Measurements from ENCODE around the gene CIDEC.
"Not testable (repeated sequence)": the region's sequence is repeated elsewhere in the genome, so short reads cannot be mapped to it uniquely, and the experiment has no call there.

Gene CIDEC

DNA sequence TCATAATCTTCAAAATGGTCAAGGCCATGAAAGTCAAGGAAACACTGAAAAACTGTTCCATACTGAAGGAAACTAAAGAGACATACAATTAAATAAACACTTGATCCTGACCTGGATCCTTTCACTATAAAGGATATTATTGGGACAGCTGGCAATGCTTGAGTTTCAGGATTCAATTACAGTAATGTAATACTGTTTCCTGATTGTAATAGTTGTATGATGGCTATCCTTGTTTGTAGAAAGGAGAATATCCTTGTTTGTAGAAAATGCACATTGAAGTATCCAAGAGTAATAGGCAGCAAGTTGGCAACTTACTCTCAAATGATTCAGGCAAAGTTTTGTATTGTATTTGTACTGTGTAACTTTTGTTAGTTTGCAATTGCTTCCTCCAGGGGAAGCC is 4.6 kb downstream of the CIDEC start:
- DNase-seq: no peak

DNA sequence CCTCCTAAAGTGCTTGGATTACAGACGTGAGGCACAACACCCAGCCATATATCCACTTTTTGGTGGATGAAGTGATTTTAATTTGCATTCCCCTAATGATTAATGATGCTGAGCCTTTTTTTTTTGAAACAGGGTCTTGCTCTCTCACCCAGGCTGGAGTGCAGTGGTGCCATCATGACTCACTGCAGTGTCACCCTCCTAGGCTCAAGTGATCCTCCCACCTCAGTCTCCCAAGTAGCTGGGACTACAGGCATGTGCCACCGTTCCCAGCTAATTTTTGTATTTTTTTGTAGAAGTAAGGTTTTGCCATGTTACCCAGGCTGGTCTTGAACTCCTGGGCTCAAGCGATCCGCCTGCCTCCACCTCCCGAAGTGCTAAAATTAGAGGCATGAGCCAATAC is 8.0 kb downstream of the CIDEC start:
- DNase-seq: not testable (repeated sequence)

GRCh38 chr3:9870978-9871377 is 9.1 kb downstream of the CIDEC start:
- no peak for DNase-seq

- no peak for DNase-seq
Measured at GRCh38 chr3:9869955-9870354, 10.1 kb downstream of the CIDEC start.

DNA sequence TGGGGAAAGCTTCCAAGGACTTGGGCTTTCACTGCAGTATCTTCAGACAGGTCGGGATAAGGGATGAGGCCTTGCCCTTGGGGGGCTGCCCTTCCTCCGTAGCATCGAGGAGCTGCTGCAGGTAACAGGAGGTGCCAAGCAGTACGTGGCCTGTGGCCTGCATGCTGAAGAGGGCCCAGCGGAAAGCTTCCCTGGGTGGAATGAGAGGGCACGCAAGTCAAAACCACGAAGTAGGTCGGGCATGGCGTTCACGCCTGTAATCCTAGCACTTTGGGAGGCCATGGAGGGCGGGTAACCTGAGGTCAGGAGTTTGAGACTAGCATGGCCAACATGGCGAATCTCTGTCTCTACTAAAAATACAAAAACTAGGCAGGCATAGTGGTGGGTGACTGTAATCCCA is 12.9 kb downstream of the CIDEC start:
- no peak for DNase-seq

- DNase-seq: no peak
Measured at GRCh38 chr3:9866639-9867038, 13.4 kb downstream of the CIDEC start.

DNA sequence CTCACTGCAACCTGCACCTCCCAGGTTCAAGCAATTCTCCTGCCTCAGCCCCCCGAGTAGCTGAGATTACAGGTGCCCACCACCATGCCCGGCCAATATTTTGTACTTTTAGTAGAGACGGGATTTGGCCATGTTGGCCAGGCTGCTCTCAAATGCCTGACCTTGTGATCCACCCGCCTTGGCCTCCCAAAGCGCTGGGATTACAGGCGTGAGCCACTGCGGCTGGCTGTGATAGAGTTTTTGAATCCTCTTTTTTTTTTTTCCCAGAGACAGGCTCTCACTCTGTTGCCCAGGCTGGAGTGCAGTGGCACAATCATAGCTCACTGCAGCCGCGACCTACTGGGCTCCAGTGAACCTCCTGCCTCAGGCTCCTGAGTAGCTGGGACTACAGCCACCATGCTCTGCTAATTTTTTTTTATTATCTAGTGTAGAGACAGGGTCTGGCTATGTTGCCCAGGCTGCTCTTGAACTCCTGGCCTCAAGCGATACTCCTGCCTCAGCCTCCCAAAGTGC is 14.9 kb downstream of the CIDEC start:
- not testable (repeated sequence) for DNase-seq

DNA sequence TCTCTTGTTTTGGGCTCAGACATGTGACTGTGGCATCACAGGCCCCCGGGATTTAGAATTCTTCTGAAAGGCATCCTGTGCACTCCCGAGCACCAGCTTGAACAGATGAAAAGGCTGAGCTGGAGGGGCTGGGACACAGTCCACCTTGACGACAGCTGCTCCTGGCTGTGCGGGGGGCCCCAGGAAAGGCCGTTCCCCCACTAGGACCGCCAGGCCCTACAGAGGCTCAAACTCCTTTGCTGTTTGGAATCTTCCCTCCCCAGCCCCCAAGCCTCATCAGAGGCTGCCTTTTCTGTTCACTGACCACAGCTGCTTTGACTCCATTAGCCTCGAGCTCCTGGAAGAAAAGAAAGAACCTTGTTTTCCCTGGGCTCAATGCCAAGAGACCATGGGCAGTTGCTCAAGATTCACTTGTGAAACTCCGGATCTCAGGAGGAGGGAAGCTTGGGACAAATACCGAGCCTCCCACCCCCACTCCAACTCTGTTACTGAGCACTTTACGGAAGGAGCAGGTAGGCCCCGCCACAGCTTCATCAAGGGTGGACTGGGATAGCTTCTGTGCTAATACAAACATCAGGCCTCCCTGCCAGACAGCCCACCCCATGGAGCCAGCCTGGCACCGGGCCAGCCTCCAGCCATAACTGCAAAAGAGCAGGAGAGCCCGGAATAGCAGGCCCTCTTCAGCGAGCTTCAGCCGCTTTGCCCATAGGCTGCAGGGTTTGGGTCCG is 15.7 kb downstream of the CIDEC start:
- DNase-seq: no peak

DNA sequence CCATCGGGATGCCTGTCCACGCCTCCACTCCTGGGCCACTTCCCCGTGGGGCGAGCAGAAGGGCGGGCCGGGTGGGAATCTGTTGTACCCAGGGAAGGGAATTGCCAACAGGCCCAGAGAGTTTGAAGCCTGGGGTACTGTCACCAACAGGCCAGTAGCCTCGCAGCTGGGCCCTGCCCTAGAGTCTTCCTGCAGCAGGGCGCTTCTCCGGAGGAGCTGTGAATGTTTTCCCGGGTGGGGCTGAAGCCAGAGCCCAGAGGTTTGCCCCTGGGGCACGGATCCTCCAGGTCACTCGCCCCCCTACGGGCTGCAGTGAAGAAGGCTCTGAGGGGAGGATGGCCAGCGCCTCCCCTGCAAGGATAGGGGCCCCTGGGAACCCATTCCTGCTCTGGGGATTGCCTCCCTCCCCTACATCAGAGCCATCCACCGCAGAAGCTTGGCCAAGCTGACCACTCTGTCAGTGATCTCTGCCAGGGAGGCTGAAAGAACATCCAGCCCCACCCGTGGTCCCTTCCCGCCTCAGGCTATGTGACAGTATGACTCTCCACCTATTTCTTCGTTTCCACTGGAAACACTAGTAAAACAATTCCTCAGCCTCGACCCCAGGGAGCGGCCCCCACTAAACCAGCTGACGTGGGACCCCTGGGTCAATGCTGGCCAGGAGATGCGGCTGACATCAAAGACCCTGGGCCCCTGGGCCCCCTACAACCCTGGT is 16.8 kb downstream of the CIDEC start:
- no peak for DNase-seq

DNA sequence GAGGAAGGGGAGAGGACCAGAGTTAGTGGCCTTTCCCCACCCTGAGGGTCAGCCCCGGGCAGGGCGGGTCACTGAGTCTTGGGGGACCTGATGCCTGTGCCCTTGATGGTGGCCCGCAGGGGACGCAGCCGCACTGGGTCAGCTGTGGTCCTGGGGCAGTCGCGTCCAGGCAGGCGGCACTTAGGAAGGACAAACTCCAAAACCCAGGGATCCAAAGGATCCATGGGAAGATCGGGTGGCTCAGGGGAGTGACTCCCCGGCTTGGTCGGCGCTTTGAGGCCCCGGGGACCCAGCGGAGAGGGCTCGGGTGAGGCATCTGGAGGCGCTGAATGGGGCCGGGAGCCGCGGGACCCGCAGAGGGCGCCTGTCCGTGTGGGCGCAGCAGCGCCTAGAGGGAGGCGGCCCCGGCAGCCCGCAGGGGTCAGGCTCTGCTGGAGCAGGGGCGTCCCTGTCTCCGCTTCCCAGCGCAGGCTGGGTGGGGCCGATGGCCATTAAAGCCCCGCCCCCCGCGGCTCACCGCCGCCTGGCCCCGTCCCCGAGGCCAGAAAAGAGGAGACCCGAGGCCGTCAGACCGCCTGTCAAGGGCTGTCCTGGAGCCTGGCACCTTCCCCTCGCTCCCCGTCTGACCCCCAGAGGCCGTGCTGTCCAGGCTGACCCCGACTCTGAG is 17.5 kb downstream of the CIDEC start:
- no peak for DNase-seq

DNA sequence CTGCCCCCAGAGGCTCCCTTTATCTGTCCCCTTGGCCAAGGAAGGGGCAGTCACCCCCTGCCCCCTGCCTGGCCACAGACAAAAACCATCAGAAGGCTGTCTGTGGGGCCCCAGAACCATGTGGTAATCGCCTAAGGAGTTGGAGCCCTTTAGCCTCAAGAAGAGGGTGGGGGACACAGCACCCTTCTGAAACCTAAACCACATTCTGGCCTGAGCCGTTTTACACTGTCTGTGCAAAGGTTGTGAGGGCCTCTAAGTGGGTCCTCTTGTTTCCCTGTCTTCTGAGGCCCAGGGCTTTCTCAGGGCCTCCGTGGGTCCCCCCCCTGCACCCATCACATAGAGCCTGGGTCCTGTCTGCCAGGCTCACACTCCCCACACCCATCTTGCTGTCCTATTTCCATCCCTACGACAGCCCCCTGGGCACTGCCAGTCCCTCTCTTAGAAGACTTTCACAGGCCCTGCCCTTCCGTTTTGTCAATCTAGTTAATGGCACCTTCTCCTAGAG is 18.4 kb downstream of the CIDEC start:
- DNase-seq: no peak

DNA sequence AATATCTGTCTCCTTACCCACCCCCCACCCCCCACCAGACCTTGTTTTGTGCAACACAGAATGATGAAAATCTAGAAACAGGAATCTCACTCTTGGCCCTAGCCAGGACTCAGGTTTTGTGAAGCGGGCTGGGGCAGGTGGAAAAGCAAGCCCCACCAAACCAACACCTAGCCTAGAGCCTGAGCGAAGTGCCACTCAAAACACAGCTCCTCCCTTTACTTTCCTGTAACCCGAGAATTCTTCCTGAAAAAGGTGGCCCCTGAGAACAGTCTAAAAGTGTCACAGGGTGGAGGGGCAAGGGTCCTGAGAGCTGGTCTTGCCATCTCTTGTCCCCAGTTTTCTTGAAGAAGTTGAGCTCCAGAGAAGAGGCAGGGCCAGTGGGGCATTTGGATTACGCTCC is 18.9 kb downstream of the CIDEC start:
- no peak for DNase-seq

GRCh38 chr3:9859530-9860025 is 20.5 kb downstream of the CIDEC start:
- no peak for DNase-seq

DNA sequence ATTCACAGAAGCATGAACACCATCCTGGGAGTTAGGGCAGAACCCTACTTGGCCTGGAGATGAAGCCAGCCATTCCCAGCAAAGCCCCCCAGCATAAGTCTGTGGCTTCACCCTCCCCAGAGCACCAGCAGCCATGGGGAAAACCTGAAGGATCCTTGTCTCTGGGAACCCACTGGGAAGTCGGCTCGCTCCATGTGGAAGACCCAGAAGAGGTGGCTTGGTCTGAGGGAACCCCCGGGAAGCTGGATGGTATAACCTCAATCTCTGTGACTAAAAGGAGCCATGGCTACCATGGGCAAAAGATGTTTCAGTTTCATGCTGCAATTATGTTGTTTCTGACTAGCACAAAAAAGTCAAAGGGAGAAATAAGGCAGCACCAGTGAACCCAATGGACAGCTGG is 24.5 kb downstream of the CIDEC start:
- no peak for DNase-seq

DNA sequence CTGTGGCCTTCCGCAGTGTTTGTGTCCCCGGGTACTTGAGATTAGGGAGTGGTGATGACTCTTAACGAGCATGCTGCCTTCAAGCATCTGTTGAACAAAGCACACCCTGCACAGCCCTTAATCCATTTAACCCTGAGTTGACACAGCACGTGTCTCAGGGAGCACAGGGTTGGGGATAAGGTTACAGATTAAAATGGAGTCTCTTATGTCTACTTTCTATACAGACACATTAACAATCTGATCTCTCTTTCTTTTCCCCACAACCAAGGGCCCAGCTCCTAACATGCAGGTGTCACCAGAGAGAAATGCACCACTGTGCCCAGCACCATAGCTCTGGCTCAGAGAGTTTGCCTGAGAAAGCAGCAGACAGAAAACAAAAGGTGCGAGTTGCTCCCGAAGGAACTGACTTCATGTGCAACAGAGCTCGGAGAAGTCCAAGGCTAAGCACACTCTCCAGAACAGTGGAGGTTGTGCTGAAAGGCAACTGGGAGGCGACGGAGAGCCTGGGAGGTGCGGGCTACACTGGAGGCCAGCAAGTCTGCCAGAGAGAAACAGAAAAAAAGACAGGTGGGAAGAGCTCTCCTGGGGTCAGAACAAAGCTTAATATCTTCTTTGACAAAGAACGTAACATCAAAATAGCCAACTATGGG is 25.6 kb downstream of the CIDEC start:
- not testable (repeated sequence) for DNase-seq

- no peak for DNase-seq
Measured at GRCh38 chr3:9852528-9852927, 27.5 kb downstream of the CIDEC start.

DNA sequence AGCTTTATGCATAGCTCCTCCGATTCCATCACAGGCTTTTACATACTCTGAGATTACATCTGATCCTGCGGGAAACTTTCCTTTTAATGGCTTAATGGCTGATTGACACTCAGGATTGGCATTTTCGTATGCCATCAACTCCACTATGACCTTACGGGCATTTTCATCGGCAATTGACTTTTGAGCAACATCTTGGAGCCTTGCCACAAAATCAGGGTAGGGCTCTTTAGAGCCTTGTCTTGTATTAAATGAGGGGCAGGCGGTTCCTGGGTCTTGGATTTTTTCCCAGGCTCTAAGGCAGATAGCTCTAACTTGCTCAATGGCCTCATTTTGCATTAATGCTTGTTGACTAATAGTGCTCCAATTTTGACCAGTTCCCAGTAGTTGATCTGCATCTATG is 28.1 kb downstream of the CIDEC start:
- not testable (repeated sequence) for DNase-seq

DNA sequence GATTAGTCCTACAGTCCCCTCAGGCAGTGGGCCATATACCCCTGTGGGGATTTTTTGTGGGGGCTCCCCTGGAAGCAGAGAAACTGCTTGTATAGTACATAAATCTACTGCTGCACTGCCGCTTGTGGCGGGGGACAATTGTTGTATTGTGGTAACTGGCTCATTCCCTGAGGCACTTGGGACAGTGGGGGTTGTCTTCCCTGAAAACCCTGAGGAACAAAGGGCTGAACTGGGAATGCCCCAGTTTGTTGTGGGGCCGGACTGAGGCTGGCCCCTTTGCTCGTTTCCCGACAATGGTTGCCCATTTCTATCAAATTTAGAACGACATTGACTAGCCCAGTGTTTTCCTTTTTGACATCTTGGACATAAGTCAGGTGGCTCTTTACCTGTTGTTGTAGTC is 28.7 kb downstream of the CIDEC start:
- DNase-seq: not testable (repeated sequence)

DNA sequence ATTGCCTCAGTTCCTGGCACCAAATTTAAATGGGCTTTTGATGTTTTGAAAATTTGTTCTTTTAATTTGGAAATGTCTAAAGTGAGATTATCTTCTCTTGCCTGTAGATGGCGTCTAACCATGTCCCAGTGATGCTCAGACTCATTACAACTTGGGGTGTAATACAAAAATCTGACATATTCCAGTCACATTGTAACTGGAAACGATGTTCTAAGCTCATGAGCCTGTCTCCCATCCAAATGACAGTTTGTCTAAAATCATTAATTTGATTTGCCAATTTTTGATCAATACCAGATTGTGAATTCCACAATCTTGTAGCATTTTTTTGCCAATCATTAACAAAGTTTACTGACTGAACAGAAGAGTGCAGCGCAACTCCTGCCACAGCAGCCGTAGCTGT is 31.2 kb downstream of the CIDEC start:
- DNase-seq: not testable (repeated sequence)

DNA sequence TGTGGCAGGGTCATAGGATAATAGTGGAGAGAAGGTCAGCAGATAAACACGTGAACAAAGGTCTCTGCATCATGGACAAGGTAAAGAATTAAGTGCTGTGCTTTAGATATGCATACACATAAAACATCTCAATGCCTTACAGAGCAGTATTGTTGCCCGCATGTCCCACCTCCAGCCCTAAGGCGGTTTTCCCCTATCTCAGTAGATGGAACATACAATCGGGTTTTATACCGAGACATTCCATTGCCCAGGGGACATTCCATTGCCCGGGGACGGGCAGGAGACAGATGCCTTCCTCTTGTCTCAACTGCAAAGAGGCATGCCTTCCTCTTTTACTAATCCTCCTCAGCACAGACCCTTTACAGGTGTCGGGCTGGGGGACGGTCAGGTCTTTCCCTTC is 32.2 kb downstream of the CIDEC start:
- DNase-seq: not testable (repeated sequence)

DNA sequence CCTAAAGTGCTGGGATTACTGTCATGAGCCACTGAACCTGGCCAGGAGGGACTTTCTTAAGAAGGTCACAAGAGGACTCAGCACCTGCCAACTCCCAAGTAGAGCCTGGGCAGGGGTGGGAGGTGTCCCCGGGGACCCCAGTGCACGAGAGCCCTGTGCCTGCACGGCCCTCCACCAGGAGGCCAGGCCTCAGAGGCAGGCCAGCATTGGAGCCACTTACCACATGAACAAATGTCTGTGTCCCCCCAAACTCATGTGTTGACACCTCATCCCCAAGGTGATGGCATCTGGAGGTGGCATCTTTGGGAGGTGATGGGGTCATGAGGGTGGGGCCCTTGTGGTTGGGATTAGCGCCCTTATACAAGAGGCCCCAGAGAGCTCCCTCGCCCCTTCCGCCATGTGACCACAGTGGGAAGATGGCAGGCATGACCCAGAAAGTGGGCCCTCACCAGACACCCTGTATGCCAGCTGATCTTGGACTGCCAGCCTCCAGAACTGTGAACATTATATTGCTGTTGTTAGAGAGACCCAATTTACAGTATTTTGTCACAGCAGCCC is 33.0 kb downstream of the CIDEC start:
- no peak for DNase-seq

DNA sequence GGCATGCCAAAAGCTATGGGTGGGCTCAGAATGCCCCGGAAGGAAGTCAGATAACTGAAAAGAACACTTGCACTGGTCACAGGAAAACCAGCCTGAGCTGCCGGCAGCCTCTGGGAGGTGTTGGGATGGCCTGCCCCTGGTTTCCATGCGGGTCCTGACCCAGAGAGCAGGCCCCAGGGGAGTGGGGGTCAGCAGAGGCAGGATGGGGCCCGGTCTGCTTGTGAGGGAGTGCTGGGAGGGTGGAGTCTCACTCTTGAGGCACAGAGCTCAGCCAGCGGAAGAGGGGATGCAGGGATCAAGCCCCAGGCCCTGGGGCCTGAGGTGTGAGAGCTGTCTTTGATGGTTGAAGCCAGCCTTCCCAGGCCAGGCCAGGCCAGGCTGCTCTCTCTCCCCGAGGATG is 33.8 kb downstream of the CIDEC start:
- no peak for DNase-seq

Data from stimulated activated naive CD4-positive, alpha-beta T cell treated with Interleukin-2 at 50 U/mL for 16 hours (primary cell).